Measurements from ENCODE around the gene C9.

GRCh38 chr5:39238366-39239105 lies 125.8 kb downstream of the C9 start:
- TF ChIP-seq POLR2A (IDR thresholded peaks at IDR 0.05; ENCODE audit: low read depth, low read length) (no peak), POLR2AphosphoS5 (IDR thresholded peaks at IDR 0.05; ENCODE audit: low read depth, low read length) (no peak)
